ENCODE measurements around the gene ETV3. TPM values are rescaled to one million over a fixed set of nuclear protein-coding genes. Genes with fewer than 3 reads are reported as not detected.

Gene ETV3
- total RNA-seq, 1 experiment from 2014 or later, result 36.3 TPM

- Mint-ChIP-seq H3K27me3 (ENCODE audit: low read depth) (peaks cover 28% of the 10 kb centered on the region), H3K9me3 (no peaks in the 10 kb centered on the region), H3K4me1 (peaks cover 75 to 81% of the 10 kb centered on the region in 2 experiments), H3K27ac (peak overlapping the region in 2 of 3 experiments; percentile 26 to 46; a peak in 3 of 7 replicates), H3K36me3 (ENCODE audit: insufficient read depth in 1 of 3, low read depth in 3 of 3) (no peaks in the 10 kb centered on the region), H3K4me3 (peak overlapping the region in 1 of 2 experiments; percentile 45; a peak in 3 of 5 replicates)
- Histone ChIP-seq H4K20me1 (ENCODE audit: control insufficient read depth, insufficient read depth, insufficient read length) (no peaks in the 10 kb centered on the region), H3T11ph (ENCODE audit: low read length) (no peak overlapping the region), H2BK120ac (ENCODE audit: low read depth, low read length, poor library complexity, severe bottlenecking) (no peak overlapping the region), H2BK12ac (ENCODE audit: insufficient read length, low read depth, low read length) (no peak overlapping the region), H3K27me3 (ENCODE audit: insufficient read depth, low read length) (no peaks in the 10 kb centered on the region; the same call in 1 of the 2 replicates), H3K79me1 (ENCODE audit: insufficient read depth, low read depth, low read length, poor library complexity, severe bottlenecking) (no peaks in the 10 kb centered on the region), H3K56ac (ENCODE audit: insufficient read length, low read depth, low read length) (no peak overlapping the region), H4K8ac (replicated peaks; ENCODE audit: insufficient read length, low read depth, low read length) (no peak overlapping the region), H3K18ac (ENCODE audit: insufficient read length, low read depth, low read length) (peak overlapping the region; percentile 21), H2BK5ac (ENCODE audit: insufficient read length, low read length) (no peak overlapping the region), H3K9ac (ENCODE audit: extremely low read depth, insufficient read length, low read length) (no peak overlapping the region), H4K5ac (ENCODE audit: insufficient read length, low read depth, low read length) (no peak overlapping the region), H2AFZ (ENCODE audit: low read length) (no peak overlapping the region), H3K4me1 (ENCODE audit: insufficient read depth, low read length) (peaks cover 18% of the 10 kb centered on the region; the same call in 1 of the 2 replicates), H3K27ac (ENCODE audit: insufficient read length, low read depth, low read length) (no peak overlapping the region), H3K14ac (ENCODE audit: insufficient read depth, low read length) (peak overlapping the region; percentile 5; the same call in 1 of the 2 replicates), H3K4me2 (ENCODE audit: insufficient read depth, insufficient read length, low read length) (no peak overlapping the region), H3K79me2 (ENCODE audit: insufficient read depth, low read length) (no peaks in the 10 kb centered on the region), H3K23ac (ENCODE audit: insufficient read length, low read depth, low read length) (no peak overlapping the region), H3K23me2 (ENCODE audit: insufficient read length, low read depth, low read length, poor library complexity, severe bottlenecking) (no peaks in the 10 kb centered on the region), H4K91ac (ENCODE audit: insufficient read length, low read depth, low read length) (no peak overlapping the region), H2BK20ac (ENCODE audit: low read depth, low read length, poor library complexity, severe bottlenecking) (no peak overlapping the region), H3K9me3 (ENCODE audit: control insufficient read depth, low read depth, low read length) (no peaks in the 10 kb centered on the region), H2BK15ac (ENCODE audit: low read depth, low read length) (no peak overlapping the region), H3K4ac (ENCODE audit: low read depth, low read length) (no peak overlapping the region), H2AK5ac (ENCODE audit: insufficient read length, low read length) (no peak overlapping the region)
- no CpG with 5 or more reads among the region's 8 CpGs for WGBS (ENCODE audit: extremely low coverage, insufficient read length, low lambda C conversion rate)
- TF ChIP-seq CTCF (conservative IDR thresholded peaks at IDR 0.05), result no peak
- no peak for DNase-seq
Observed at GRCh38 chr1:157112186-157112867, 25.9 kb downstream of the ETV3 start.
